A549 (cell line): ENCODE data around the gene SYNM.

Experiments
- BHLHE40 ChIP-seq: IDR thresholded peaks from 2 replicates; pipeline ENCODE4 v1.6.1; 2012; ENCODE audit warnings: low read depth, low read length, inconsistent platforms
- CEBPB ChIP-seq, 2 experiments: fragments of >200 bp in 1 of 2; sonication (Bioruptor Twin) in 1 of 2; formaldehyde crosslinking in 1 of 2; IDR thresholded peaks; 2 replicates each; pipeline ENCODE4 v1.6.1; 2012 to 2016
- FOSL2 ChIP-seq, 2 experiments: fragments of 450-650 bp in 1 of 2; fragments of >200 bp in 1 of 2; sonication (Bioruptor Twin) in 1 of 2; formaldehyde crosslinking; IDR thresholded peaks; 2 replicates each; pipeline versions ENCODE4 v1.5.0 to v1.6.1; 2016 to 2020; ENCODE audit warnings: mild to moderate bottlenecking in 1 of 2, moderate library complexity in 1 of 2
- GATA3 ChIP-seq: IDR thresholded peaks from 2 replicates; pipeline ENCODE4 v1.6.1; 2012; ENCODE audit warnings: borderline replicate concordance
- JUNB ChIP-seq: fragments of >200 bp; sonication (Bioruptor Twin); formaldehyde crosslinking; IDR thresholded peaks from 2 replicates; pipeline ENCODE4 v1.6.1; 2016
- MAZ ChIP-seq: fragments of 150-350 bp; IDR thresholded peaks from 2 replicates; pipeline ENCODE4 v1.6.1; 2014; ENCODE audit warnings: antibody characterized with exemption, low read depth, low read length, borderline replicate concordance
- MYC ChIP-seq: IDR thresholded peaks from 2 replicates; pipeline ENCODE4 v1.6.1; 2012; ENCODE audit warnings: mild to moderate bottlenecking, inconsistent platforms, low read length, improper control_type of control experiment, borderline replicate concordance
- NR3C1 ChIP-seq: fragments of >200 bp; sonication (Bioruptor Twin); formaldehyde crosslinking; IDR thresholded peaks from 3 replicates; pipeline ENCODE4 v1.6.1; 2017
- POLR2A ChIP-seq: IDR thresholded peaks from 2 replicates; pipeline ENCODE4 v1.6.1; 2012; ENCODE audit warnings: mild to moderate bottlenecking, low read length
- RAD21 ChIP-seq, 2 experiments: fragments of >200 bp in 1 of 2; sonication (Bioruptor Twin) in 1 of 2; formaldehyde crosslinking in 1 of 2; IDR thresholded peaks in 1 of 2; conservative IDR thresholded peaks in 1 of 2; 2 replicates in 1 of 2; 3 replicates in 1 of 2; pipeline ENCODE4 v1.6.1; 2012 to 2018; ENCODE audit warnings: inconsistent platforms in 1 of 2
- RCOR1 ChIP-seq: fragments of 150-350 bp; IDR thresholded peaks from 2 replicates; pipeline ENCODE4 v1.6.1; 2014; ENCODE audit warnings: antibody characterized with exemption, low read length, low read depth
- TF ChIP-seq, protein P1 (sequence below): fragments of >200 bp; sonication (Bioruptor Twin); formaldehyde crosslinking; IDR thresholded peaks from 3 replicates; pipeline ENCODE4 v1.5.1; 2016
- TF ChIP-seq, protein P2 (sequence below): fragments of 450-650 bp; IDR thresholded peaks from 2 replicates; pipeline ENCODE4 v1.6.1; 2014; ENCODE audit warnings: antibody characterized with exemption
- TF ChIP-seq, protein P3 (sequence below): fragments of 200-600 bp; sonication (generic); IDR thresholded peaks from 2 replicates; pipeline ENCODE4 v1.6.1; 2016; ENCODE audit warnings: antibody characterized with exemption, mild to moderate bottlenecking, moderate library complexity

DNA sequence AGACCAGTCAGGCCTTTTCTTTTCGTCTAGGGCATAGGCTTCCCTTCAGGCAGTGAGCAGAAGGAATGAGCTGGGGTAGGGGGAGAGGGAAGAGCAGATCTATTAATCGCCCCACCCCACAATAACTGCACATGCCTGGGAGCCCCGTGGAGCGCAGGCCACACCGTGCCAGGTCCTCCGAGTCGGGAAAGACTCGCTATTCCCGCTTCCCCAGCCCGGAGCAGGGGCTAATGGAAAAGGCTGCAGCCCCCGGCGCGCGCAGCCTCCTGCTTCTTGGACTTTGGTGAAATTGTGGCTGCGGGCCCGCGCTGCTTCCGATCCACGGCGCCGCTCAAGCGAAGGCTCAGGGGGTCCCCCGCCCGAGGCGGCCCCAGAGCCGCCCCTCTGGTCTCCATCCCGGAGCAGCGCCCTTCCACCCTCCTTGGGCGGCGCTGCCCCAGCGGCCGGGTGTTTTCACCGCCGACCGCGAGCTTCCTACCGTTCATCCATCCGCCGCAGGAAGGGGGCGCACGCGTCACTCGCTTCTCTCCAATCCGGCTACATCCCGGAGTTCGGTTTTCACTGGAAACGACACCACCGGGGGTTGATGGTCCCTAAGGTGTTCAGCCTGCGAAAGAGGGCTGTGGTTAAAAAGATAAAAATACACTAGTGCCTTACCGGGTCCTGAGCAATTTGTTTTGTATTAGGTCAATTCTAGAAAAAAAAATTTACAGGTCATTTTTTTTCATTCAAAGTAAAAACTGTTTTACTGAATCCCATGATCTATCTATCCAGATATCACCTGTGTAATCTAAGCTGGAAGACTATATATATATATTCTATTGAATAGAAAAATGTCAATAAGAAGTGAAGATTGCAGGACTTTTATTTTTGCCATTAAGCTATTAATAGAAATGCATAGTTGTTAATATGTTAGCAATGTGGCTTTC lies 4.4 kb upstream of the SYNM start:
- TF ChIP-seq RAD21 (conservative IDR thresholded peaks at IDR 0.05 in 1 of 2, IDR thresholded peaks at IDR 0.05 in 1 of 2): peak; percentile 91
- TF ChIP-seq, protein P1, sequence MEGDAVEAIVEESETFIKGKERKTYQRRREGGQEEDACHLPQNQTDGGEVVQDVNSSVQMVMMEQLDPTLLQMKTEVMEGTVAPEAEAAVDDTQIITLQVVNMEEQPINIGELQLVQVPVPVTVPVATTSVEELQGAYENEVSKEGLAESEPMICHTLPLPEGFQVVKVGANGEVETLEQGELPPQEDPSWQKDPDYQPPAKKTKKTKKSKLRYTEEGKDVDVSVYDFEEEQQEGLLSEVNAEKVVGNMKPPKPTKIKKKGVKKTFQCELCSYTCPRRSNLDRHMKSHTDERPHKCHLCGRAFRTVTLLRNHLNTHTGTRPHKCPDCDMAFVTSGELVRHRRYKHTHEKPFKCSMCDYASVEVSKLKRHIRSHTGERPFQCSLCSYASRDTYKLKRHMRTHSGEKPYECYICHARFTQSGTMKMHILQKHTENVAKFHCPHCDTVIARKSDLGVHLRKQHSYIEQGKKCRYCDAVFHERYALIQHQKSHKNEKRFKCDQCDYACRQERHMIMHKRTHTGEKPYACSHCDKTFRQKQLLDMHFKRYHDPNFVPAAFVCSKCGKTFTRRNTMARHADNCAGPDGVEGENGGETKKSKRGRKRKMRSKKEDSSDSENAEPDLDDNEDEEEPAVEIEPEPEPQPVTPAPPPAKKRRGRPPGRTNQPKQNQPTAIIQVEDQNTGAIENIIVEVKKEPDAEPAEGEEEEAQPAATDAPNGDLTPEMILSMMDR: peak; percentile 95
- TF ChIP-seq, protein P2, sequence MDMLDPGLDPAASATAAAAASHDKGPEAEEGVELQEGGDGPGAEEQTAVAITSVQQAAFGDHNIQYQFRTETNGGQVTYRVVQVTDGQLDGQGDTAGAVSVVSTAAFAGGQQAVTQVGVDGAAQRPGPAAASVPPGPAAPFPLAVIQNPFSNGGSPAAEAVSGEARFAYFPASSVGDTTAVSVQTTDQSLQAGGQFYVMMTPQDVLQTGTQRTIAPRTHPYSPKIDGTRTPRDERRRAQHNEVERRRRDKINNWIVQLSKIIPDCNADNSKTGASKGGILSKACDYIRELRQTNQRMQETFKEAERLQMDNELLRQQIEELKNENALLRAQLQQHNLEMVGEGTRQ: no peak
- no peak for TF ChIP-seq NR3C1
- no peak for TF ChIP-seq GATA3
- TF ChIP-seq MAZ: no peak
- TF ChIP-seq MYC: no peak; the same call in 1 of the 2 replicates
- no peak for TF ChIP-seq POLR2A
- no peak for TF ChIP-seq BHLHE40
- TF ChIP-seq, protein P3, sequence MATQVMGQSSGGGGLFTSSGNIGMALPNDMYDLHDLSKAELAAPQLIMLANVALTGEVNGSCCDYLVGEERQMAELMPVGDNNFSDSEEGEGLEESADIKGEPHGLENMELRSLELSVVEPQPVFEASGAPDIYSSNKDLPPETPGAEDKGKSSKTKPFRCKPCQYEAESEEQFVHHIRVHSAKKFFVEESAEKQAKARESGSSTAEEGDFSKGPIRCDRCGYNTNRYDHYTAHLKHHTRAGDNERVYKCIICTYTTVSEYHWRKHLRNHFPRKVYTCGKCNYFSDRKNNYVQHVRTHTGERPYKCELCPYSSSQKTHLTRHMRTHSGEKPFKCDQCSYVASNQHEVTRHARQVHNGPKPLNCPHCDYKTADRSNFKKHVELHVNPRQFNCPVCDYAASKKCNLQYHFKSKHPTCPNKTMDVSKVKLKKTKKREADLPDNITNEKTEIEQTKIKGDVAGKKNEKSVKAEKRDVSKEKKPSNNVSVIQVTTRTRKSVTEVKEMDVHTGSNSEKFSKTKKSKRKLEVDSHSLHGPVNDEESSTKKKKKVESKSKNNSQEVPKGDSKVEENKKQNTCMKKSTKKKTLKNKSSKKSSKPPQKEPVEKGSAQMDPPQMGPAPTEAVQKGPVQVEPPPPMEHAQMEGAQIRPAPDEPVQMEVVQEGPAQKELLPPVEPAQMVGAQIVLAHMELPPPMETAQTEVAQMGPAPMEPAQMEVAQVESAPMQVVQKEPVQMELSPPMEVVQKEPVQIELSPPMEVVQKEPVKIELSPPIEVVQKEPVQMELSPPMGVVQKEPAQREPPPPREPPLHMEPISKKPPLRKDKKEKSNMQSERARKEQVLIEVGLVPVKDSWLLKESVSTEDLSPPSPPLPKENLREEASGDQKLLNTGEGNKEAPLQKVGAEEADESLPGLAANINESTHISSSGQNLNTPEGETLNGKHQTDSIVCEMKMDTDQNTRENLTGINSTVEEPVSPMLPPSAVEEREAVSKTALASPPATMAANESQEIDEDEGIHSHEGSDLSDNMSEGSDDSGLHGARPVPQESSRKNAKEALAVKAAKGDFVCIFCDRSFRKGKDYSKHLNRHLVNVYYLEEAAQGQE: no peak
- no peak for TF ChIP-seq CEBPB (IDR thresholded peaks at IDR 0.05)
- TF ChIP-seq RCOR1: no peak
- no peak for TF ChIP-seq JUNB
- TF ChIP-seq FOSL2 (IDR thresholded peaks at IDR 0.05): no peak
- TF ChIP-seq FOSL2 (CRISPR knock-in tag; IDR thresholded peaks at IDR 0.05): no peak
